Heart right ventricle (tissue), 16 donors: Measurements from ENCODE around the gene MYO7B. TPM values are rescaled to one million over a fixed set of nuclear protein-coding genes. Genes with fewer than 3 reads are reported as not detected.

Experiments
- ATAC-seq, 8 donors: fragments of 200-7000 bp; cut with Tn5 transposase; one replicate each; pipeline ENCODE4 v1.9.1; 2020; ENCODE audit warnings: mild to moderate bottlenecking in 8 of 8, moderate library complexity in 8 of 8, moderate number of reproducible peaks in 1 of 8
- DNase-seq, 2 donors: peaks; one replicate each; pipeline ENCODE4 v3.0.0-alpha.2; 2020
- H3K27ac ChIP-seq, 10 donors: fragments of 200-600 bp; sonication (generic) in 2 of 10; one replicate each; pipeline versions ENCODE4 v1.5.0 to v1.8.0; 2020 to 2022; ENCODE audit warnings: mild to moderate bottlenecking in 3 of 10
- H3K27me3 ChIP-seq, 7 donors: fragments of 200-600 bp; one replicate each; pipeline ENCODE4 v1.8.0; 2021 to 2022; ENCODE audit warnings: mild to moderate bottlenecking in 2 of 7
- H3K36me3 ChIP-seq, 9 donors: fragments of 200-600 bp; sonication (generic) in 1 of 9; one replicate each; pipeline versions ENCODE4 v1.5.0 to v1.8.0; 2020 to 2022; ENCODE audit warnings: mild to moderate bottlenecking in 2 of 9
- H3K4me1 ChIP-seq, 9 donors: fragments of 200-600 bp; sonication (generic) in 1 of 9; one replicate each; pipeline versions ENCODE4 v1.5.0 to v1.8.0; 2020 to 2022; ENCODE audit warnings: mild to moderate bottlenecking in 4 of 9
- H3K4me3 ChIP-seq, 10 donors: fragments of 200-600 bp; sonication (generic) in 2 of 10; one replicate each; pipeline versions ENCODE4 v1.5.0 to v1.8.0; 2020 to 2022; ENCODE audit warnings: mild to moderate bottlenecking in 7 of 10, moderate library complexity in 2 of 10
- H3K9me3 ChIP-seq, 11 donors: fragments of 200-600 bp in 10 of 11; sonication (generic) in 2 of 11; one replicate each; pipeline versions ENCODE4 v1.5.0 to v1.8.0; 2013 to 2022; ENCODE audit warnings: mild to moderate bottlenecking in 2 of 11, control low read depth in 1 of 11, moderate library complexity in 1 of 11
- CTCF ChIP-seq, 9 donors: fragments of 200-600 bp; sonication (generic) in 2 of 9; IDR thresholded peaks; one replicate each; pipeline versions ENCODE4 v1.5.0 to v1.8.0; 2021 to 2022; ENCODE audit warnings: antibody characterized with exemption in 9 of 9, mild to moderate bottlenecking in 5 of 9, moderate library complexity in 1 of 9
- WGBS, 2 donors: extraction: QIAGEN DNeasy Blood & Tissue Kit; methylation state at CpG; one replicate each; pipeline ENCODE4 v1.1.7; 2013; ENCODE audit warnings: inconsistent platforms in 1 of 2; 5-methylcytosine and 5-hydroxymethylcytosine counted together
- intact Hi-C, 10 donors: fragments of 100-400 bp; cut with DNase I; formaldehyde crosslinking; loops; one replicate each; pipeline versions ENCODE4 v1.11.1 to v1.14.2; 2022
- polyA plus RNA-seq, 2 donors: library from polyadenylated mRNA; stranded (reverse); fragments of 200-250 nt; gene quantifications; one replicate each; pipeline ENCODE4 v1.2.3, GENCODE V29; 2013
- total RNA-seq, 10 donors: library from RNA; stranded (reverse); fragmentation: NEBNext Ultra II Directional in 3 of 10; extraction: Animal tissue kit (Norgen Biotek cat#: 25700) in 3 of 10; gene quantifications; one replicate each; pipeline versions ENCODE4 v1.2.1 to v1.2.4, GENCODE V29; 2021 to 2023
- donor health status: Arrhythmogenic right ventricular cardiomyopathy.
- donor health status: ischemic (EF 13 %, LVEDD 7.1; RV severe dilation, severe dysfunction).
- donor health status: healthy with polysubstance abuse.
- donor health status: DM: no; HTN: yes; CAD: no.
- donor health status: DM: no; HTN: no; CAD: no.
- donor health status: ischemic (EF 25% LVEDD 6.9; RV normal size, moderate dysfunction).
- donor health status: ischemic (EF 25% LVEDD 5.7; RV mildly dilated, moderate dysfunction).
- donor health status: healthy.
- donor health status: DM: yes; HTN: yes; CAD: no.
- donor health status: Ischemic cardiomyopathy.
- donor health status: ischemic (EF 35%, LVEDD 5.7; RV mildly dilated, moderate dysfunction).
- donor health status: nonischemic (EF 11% LVEDD 7.7; RV severe dilation, severe dysfunction).
- donor health status: DM: yes; HTN: yes; CAD: no.
- donor health status: PGD.
- donor health status: ischemic (EF 29% LVEDD 5.4; RV normal size, mild dysfunction).
- donor health status: nonischemic (EF 23%, LVEDD 6.1; RV moderate dilation, normal function).

MYO7B gene
- total and polyA plus RNA-seq, 12 donors: 0.42 to 2.3 (median 0.90) TPM

GRCh38 chr2:127582863-127583861 is 47.7 kb downstream of the MYO7B start:
- Histone ChIP-seq H3K4me3 (no peak overlapping the region), H3K9me3 (no peaks in the 10 kb centered on the region), H3K27ac (no peak overlapping the region), H3K27me3 (no peaks in the 10 kb centered on the region), H3K4me1 (no peaks in the 10 kb centered on the region), H3K36me3 (no peaks in the 10 kb centered on the region)
- no peak for TF ChIP-seq CTCF (IDR thresholded peaks at IDR 0.05)
- DNase-seq: no peak
- 82 to 88% methylated on average over 15 of the region's 15 CpGs for WGBS, 2 donors
- no peak for ATAC-seq
- intact Hi-C loops: no loop called here

- Histone ChIP-seq H3K4me3 (no peak overlapping the region), H3K27ac (no peak overlapping the region), H3K4me1 (no peaks in the 10 kb centered on the region), H3K36me3 (no peaks in the 10 kb centered on the region), H3K9me3 (no peaks in the 10 kb centered on the region), H3K27me3 (no peaks in the 10 kb centered on the region)
- no peak for TF ChIP-seq CTCF (IDR thresholded peaks at IDR 0.05)
- intact Hi-C loops: no loop called here
- no peak for ATAC-seq
- DNase-seq: no peak
- 94% methylated on average over 14 of the region's 14 CpGs for WGBS, 2 donors
Measured at GRCh38 chr2:127584047-127584446, 48.6 kb downstream of the MYO7B start.

GRCh38 chr2:127584516-127585033 is 49.1 kb downstream of the MYO7B start:
- ATAC-seq: no peak
- no peak overlapping the region for H3K27ac ChIP-seq
- WGBS, 2 donors: 80 to 85% methylated on average over 8 of the region's 8 CpGs
- no peaks in the 10 kb centered on the region for H3K4me1 ChIP-seq
- H3K27me3 ChIP-seq: no peaks in the 10 kb centered on the region
- intact Hi-C loops: no loop called here
- no peaks in the 10 kb centered on the region for H3K9me3 ChIP-seq
- no peak for TF ChIP-seq CTCF (IDR thresholded peaks at IDR 0.05)
- H3K36me3 ChIP-seq: no peaks in the 10 kb centered on the region
- DNase-seq: no peak
- no peak overlapping the region for H3K4me3 ChIP-seq

- Histone ChIP-seq H3K27me3 (no peaks in the 10 kb centered on the region), H3K4me1 (no peaks in the 10 kb centered on the region), H3K9me3 (no peaks in the 10 kb centered on the region), H3K27ac (no peak overlapping the region), H3K4me3 (no peak overlapping the region), H3K36me3 (no peaks in the 10 kb centered on the region)
- no peak for TF ChIP-seq CTCF (IDR thresholded peaks at IDR 0.05)
- 89 to 94% methylated on average over 5 of the region's 5 CpGs for WGBS, 2 donors
- DNase-seq (no peak), ATAC-seq (no peak)
- intact Hi-C loops: no loop called here
Measured at GRCh38 chr2:127585270-127585807, 49.9 kb downstream of the MYO7B start.
